Lower leg skin (tissue), 4 donors: Measurements from ENCODE around the gene STX11. TPM values are rescaled to one million over a fixed set of nuclear protein-coding genes. Genes with fewer than 3 reads are reported as not detected.

Source experiments
- DNase-seq, 2 donors: peaks; one replicate each; pipeline ENCODE4 v3.0.0-alpha.2; 2019; ENCODE audit warnings: low spot score in 2 of 2
- H3K4me3 ChIP-seq: fragments of 200-600 bp; sonication (generic); 2 replicates; pipeline ENCODE4 v1.5.1; 2017; ENCODE audit warnings: mild to moderate bottlenecking, low read depth; ENCODE audit not compliant: poor library complexity, severe bottlenecking
- CTCF ChIP-seq, 3 donors: fragments of 450-650 bp; IDR thresholded peaks; one replicate each; pipeline ENCODE4 v1.5.1; 2016; ENCODE audit warnings: antibody characterized with exemption in 3 of 3, mild to moderate bottlenecking in 3 of 3, moderate library complexity in 2 of 3
- POLR2A ChIP-seq, 2 donors: fragments of 450-650 bp; IDR thresholded peaks; one replicate each; pipeline ENCODE4 v1.6.1; 2016 to 2017; ENCODE audit warnings: antibody characterized with exemption in 2 of 2, mild to moderate bottlenecking in 1 of 2, moderate library complexity in 1 of 2
- WGBS, 2 donors: methylation state at CpG; one replicate each; pipeline ENCODE4 v1.1.5; 2018; 5-methylcytosine and 5-hydroxymethylcytosine counted together
- intact Hi-C: fragments of 100-400 bp; cut with DNase I; formaldehyde crosslinking; loops from one replicate; pipeline ENCODE4 v1.15.0; 2023; ENCODE audit warnings: low total_unique reads
- total RNA-seq, 4 donors: library from RNA; depleted of rRNA; stranded (reverse); fragments of >200 nt; gene quantifications; one replicate each; pipeline ENCODE4 v1.1.0, GENCODE V29; 2016

STX11 gene
- total RNA-seq, 4 donors from 2014 or later, result 14.4 to 34.3 (median 19.3) TPM

GRCh38 chr6:144217264-144217663 lies 66.9 kb downstream of the STX11 start:
- no peak overlapping the region for H3K4me3 ChIP-seq
- WGBS, 2 donors, result 65 to 71% methylated on average over 11 of the region's 11 CpGs
- DNase-seq, result no peak
- intact Hi-C loops, result loop anchor here (10.0 kb wide), 1 partner anchor 102 kb away; no protein-coding TSS in a partner anchor
- TF ChIP-seq CTCF (IDR thresholded peaks at IDR 0.05), result no peak
- TF ChIP-seq POLR2A (IDR thresholded peaks at IDR 0.05), result no peak

GRCh38 chr6:144217797-144218196 lies 67.5 kb downstream of the STX11 start:
- no peak for TF ChIP-seq CTCF (IDR thresholded peaks at IDR 0.05)
- no peak for TF ChIP-seq POLR2A (IDR thresholded peaks at IDR 0.05)
- DNase-seq, result no peak
- intact Hi-C loops, result loop anchor here (10.0 kb wide), 1 partner anchor 103 kb away; no protein-coding TSS in a partner anchor
- no peak overlapping the region for H3K4me3 ChIP-seq

- H3K4me3 ChIP-seq, result no peak overlapping the region
- no peak for TF ChIP-seq POLR2A (IDR thresholded peaks at IDR 0.05)
- no peak for TF ChIP-seq CTCF (IDR thresholded peaks at IDR 0.05)
- WGBS, 2 donors, result 67 to 77% methylated on average over 3 of the region's 3 CpGs
- intact Hi-C loops, result loop anchor here (10.0 kb wide), 1 partner anchor 104 kb away; no protein-coding TSS in a partner anchor
- no peak for DNase-seq
Observed at GRCh38 chr6:144219056-144219685, 68.9 kb downstream of the STX11 start.

- TF ChIP-seq CTCF (IDR thresholded peaks at IDR 0.05) (no peak), POLR2A (IDR thresholded peaks at IDR 0.05) (no peak)
- H3K4me3 ChIP-seq, result no peak overlapping the region
- DNase-seq, result no peak
- 89 to 90% methylated on average over 5 of the region's 5 CpGs for WGBS, 2 donors
- intact Hi-C loops, result no loop called here
Observed at GRCh38 chr6:144220031-144220790, 69.9 kb downstream of the STX11 start.

GRCh38 chr6:144223686-144224085 lies 73.4 kb downstream of the STX11 start:
- no peak for DNase-seq
- 66 to 78% methylated on average over 2 of the region's 2 CpGs for WGBS, 2 donors
- intact Hi-C loops, result no loop called here
- TF ChIP-seq CTCF (IDR thresholded peaks at IDR 0.05) (no peak), POLR2A (IDR thresholded peaks at IDR 0.05) (no peak)
- no peak overlapping the region for H3K4me3 ChIP-seq
